Forelimb muscle (tissue), 1 donor: ENCODE measurements around the gene HCAR1. TPM values are rescaled to one million over a fixed set of nuclear protein-coding genes. Genes with fewer than 3 reads are reported as not detected.
"Not testable (repeated sequence)": the region's sequence is repeated elsewhere in the genome, so short reads cannot be mapped to it uniquely, and the experiment has no call there.

Source experiments
- DNase-seq: peaks from one replicate; pipeline ENCODE4 v3.0.0-alpha.2; 2013; ENCODE audit warnings: low read depth
- polyA plus RNA-seq: library from polyadenylated mRNA; unstranded; fragments of 120-200 nt; gene quantifications from one replicate; pipeline ENCODE4 v1.2.1, GENCODE V29; 2013; ENCODE audit not compliant: insufficient read length

Gene HCAR1
- polyA plus RNA-seq, 1 donor: 0.10 TPM

GRCh38 chr12:122721057-122721545, 9.5 kb downstream of the HCAR1 start:
- DNase-seq: no peak

- not testable (repeated sequence) for DNase-seq
These were observed 14.0 kb downstream of the HCAR1 start, which contains the start of gene HCAR3 for GRCh38 chr12:122716658-122717057. HCAR3 (minus strand) TSS chr12:122716811; CDS start chr12:122716737, 74 bp downstream.

- not testable (repeated sequence) for DNase-seq
These were observed 15.4 kb downstream of the HCAR1 start for GRCh38 chr12:122715211-122715610.

- DNase-seq: not testable (repeated sequence)
These were observed 17.0 kb downstream of the HCAR1 start for GRCh38 chr12:122713491-122714188.

GRCh38 chr12:122711266-122711665, 19.4 kb downstream of the HCAR1 start:
- not testable (repeated sequence) for DNase-seq

GRCh38 chr12:122710341-122710740, 20.3 kb downstream of the HCAR1 start:
- DNase-seq: not testable (repeated sequence)

GRCh38 chr12:122709287-122709686, 21.4 kb downstream of the HCAR1 start:
- not testable (repeated sequence) for DNase-seq

- DNase-seq: not testable (repeated sequence)
These were observed 26.8 kb downstream of the HCAR1 start for GRCh38 chr12:122703841-122704240.

GRCh38 chr12:122702890-122703611, 27.6 kb downstream of the HCAR1 start, which contains the start of gene HCAR2:
HCAR2 (minus strand) TSS chr12:122703357; CDS start chr12:122703283, 74 bp downstream.
- not testable (repeated sequence) for DNase-seq

- not testable (repeated sequence) for DNase-seq
These were observed 29.2 kb downstream of the HCAR1 start for GRCh38 chr12:122701481-122701880.

- not testable (repeated sequence) for DNase-seq
These were observed 30.5 kb downstream of the HCAR1 start for GRCh38 chr12:122700038-122700710.

- not testable (repeated sequence) for DNase-seq
These were observed 33.7 kb downstream of the HCAR1 start for GRCh38 chr12:122696922-122697321.

GRCh38 chr12:122691566-122691965, 39.1 kb downstream of the HCAR1 start:
- no peak for DNase-seq

GRCh38 chr12:122688291-122688690, 42.4 kb downstream of the HCAR1 start:
- DNase-seq: no peak

- no peak for DNase-seq
These were observed 43.6 kb downstream of the HCAR1 start for GRCh38 chr12:122687086-122687485.

- DNase-seq: no peak
These were observed 44.1 kb downstream of the HCAR1 start for GRCh38 chr12:122686538-122686937.

- no peak for DNase-seq
These were observed 46.3 kb downstream of the HCAR1 start for GRCh38 chr12:122684297-122684813.

- DNase-seq: no peak
These were observed 48.8 kb downstream of the HCAR1 start for GRCh38 chr12:122681814-122682213.

- DNase-seq: not testable (repeated sequence)
These were observed 49.7 kb downstream of the HCAR1 start for GRCh38 chr12:122680989-122681388.

- DNase-seq: not testable (repeated sequence)
These were observed 53.9 kb downstream of the HCAR1 start for GRCh38 chr12:122676781-122677180.
